ENCODE data around the gene PER3.

The PER3 gene

GRCh38 chr1:7809742-7810141 is 25.7 kb downstream of the PER3 start:
- H3K4me3 ChIP-seq (ENCODE audit: low read length): no peak overlapping the region
- TF ChIP-seq, protein P1, sequence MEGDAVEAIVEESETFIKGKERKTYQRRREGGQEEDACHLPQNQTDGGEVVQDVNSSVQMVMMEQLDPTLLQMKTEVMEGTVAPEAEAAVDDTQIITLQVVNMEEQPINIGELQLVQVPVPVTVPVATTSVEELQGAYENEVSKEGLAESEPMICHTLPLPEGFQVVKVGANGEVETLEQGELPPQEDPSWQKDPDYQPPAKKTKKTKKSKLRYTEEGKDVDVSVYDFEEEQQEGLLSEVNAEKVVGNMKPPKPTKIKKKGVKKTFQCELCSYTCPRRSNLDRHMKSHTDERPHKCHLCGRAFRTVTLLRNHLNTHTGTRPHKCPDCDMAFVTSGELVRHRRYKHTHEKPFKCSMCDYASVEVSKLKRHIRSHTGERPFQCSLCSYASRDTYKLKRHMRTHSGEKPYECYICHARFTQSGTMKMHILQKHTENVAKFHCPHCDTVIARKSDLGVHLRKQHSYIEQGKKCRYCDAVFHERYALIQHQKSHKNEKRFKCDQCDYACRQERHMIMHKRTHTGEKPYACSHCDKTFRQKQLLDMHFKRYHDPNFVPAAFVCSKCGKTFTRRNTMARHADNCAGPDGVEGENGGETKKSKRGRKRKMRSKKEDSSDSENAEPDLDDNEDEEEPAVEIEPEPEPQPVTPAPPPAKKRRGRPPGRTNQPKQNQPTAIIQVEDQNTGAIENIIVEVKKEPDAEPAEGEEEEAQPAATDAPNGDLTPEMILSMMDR (IDR thresholded peaks at IDR 0.05; ENCODE audit: insufficient read depth, low read depth, low read length, missing control alignments): no peak
- DNase-seq (ENCODE audit: low read depth): no peak

GRCh38 chr1:7810395-7810794 is 26.3 kb downstream of the PER3 start:
- H3K4me3 ChIP-seq (ENCODE audit: low read length): no peak overlapping the region
- TF ChIP-seq, protein P1 (IDR thresholded peaks at IDR 0.05; ENCODE audit: insufficient read depth, low read depth, low read length, missing control alignments): no peak
- DNase-seq (ENCODE audit: low read depth): peak; percentile 95

DNA sequence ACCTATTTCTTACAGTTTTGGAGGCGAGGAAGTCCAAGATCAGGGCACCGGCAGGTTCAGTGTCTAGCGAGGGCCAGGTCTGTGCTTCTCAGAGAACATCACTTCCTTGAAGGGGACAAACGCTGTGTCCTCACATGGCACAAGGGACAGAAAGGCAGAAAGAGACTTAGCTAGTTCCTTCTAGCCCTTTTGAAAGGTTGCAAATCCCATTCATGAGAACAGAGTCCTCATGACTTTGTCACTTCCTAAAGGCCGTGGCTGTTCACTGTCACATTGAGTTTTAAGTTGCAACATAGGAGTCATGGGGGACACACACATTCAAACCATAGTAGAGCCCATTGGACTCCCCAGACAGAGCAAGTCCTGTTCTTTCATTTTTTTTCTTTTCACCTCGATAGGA is 27.4 kb downstream of the PER3 start:
- TF ChIP-seq, protein P1 (IDR thresholded peaks at IDR 0.05; ENCODE audit: insufficient read depth, low read depth, low read length, missing control alignments): no peak
- H3K4me3 ChIP-seq (ENCODE audit: low read length): no peak overlapping the region
- DNase-seq (ENCODE audit: low read depth): no peak

DNA sequence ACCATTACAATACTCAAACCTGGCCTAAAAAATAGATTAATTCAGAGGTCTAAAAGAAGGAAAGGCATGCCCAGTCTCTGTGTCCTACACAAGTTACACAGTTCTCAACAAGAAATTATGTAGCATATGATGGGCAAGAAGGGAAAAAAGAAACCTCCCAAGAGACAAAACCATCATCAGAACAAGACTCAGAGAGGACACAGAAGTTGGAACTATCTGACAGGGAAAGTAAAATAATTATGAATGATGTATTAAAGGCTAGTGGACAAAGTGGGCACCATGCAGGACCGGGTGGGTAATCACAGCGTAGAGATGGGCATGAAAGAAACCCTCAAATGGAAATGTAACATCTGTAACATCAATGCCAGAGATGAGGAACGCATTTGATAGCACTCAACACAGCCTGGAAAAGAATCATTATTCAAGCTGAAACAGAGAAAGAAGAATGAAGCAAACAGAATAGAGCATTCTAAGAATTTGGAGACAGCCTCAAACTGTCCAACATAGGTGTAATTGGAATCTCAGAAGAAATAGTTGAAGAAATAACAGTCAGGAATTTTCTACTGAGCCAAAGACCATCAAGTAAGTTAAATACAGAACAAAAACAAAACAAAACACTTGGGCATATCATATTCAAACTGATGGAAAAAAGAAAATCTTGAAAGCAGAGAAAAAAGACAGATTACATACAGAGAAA is 29.7 kb downstream of the PER3 start:
- DNase-seq (ENCODE audit: low read depth): no peak
- no peak overlapping the region for H3K4me3 ChIP-seq (ENCODE audit: low read length)
- TF ChIP-seq, protein P1 (IDR thresholded peaks at IDR 0.05; ENCODE audit: insufficient read depth, low read depth, low read length, missing control alignments): no peak

GRCh38 chr1:7821282-7821681 is 37.2 kb downstream of the PER3 start:
- DNase-seq (ENCODE audit: low read depth): no peak
- TF ChIP-seq, protein P1 (IDR thresholded peaks at IDR 0.05; ENCODE audit: insufficient read depth, low read depth, low read length, missing control alignments): no peak
- H3K4me3 ChIP-seq (ENCODE audit: low read length): no peak overlapping the region

DNA sequence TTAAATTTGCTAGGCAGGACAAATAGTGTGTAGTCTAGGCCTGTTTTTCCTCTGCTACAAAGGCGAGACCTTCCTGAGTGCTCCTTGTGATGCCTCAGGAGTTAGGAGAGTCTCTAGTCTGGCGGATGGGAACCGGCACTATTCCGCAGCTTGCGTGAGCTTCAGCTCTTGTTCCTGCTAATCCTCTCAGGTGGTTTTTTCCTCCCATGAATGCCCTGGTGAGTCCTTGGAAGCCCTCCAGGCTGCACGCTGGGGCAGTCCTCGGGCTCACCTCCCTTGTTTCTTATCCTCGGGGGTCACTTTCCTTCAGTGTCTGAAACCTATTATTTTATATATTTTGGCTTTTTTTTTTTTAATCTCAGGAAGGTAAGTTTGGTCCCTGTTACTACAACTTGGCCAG is 40.6 kb downstream of the PER3 start:
- DNase-seq (ENCODE audit: low read depth): no peak
- no peak overlapping the region for H3K4me3 ChIP-seq (ENCODE audit: low read length)
- TF ChIP-seq, protein P1 (IDR thresholded peaks at IDR 0.05; ENCODE audit: insufficient read depth, low read depth, low read length, missing control alignments): no peak

DNA sequence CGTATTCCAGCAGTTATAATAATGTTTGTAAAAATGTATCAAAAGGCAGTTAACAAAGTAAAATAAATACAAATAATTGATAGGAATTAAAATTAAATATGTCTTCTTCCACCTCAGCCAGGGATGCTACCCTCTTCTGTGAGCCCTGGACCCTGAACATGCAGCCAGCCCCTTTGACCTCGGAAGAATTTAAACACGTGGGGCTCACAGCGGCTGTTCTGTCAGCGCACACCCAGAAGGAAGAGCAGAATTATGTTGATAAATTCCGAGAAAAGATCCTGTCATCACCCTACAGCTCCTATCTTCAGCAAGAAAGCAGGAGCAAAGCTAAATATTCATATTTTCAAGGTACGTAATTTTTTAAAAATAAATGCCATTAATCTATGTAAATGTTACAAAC is 42.3 kb downstream of the PER3 start:
- TF ChIP-seq, protein P1 (IDR thresholded peaks at IDR 0.05; ENCODE audit: insufficient read depth, low read depth, low read length, missing control alignments): no peak
- DNase-seq (ENCODE audit: low read depth): no peak
- H3K4me3 ChIP-seq (ENCODE audit: low read length): no peak overlapping the region
